Activated CD8-positive, alpha-beta memory T cell treated with anti-CD3 and anti-CD28 coated beads, Interleukin-2, amount 50 U/mL, for 4 hours (primary cell): ENCODE data around the gene USP17L11.
"Not testable (repeated sequence)": the region's sequence is repeated elsewhere in the genome, so short reads cannot be mapped to it uniquely, and the experiment has no call there.

ENCODE experiments used
- DNase-seq: peaks from one replicate; pipeline ENCODE4 v3.0.0-alpha.2; 2020

Gene USP17L11

GRCh38 chr4:9215105-9215504 lies at the start of gene USP17L11:
USP17L11 (plus strand) TSS chr4:9215405; CDS start chr4:9215405, 0 bp downstream.
- not testable (repeated sequence) for DNase-seq

DNA sequence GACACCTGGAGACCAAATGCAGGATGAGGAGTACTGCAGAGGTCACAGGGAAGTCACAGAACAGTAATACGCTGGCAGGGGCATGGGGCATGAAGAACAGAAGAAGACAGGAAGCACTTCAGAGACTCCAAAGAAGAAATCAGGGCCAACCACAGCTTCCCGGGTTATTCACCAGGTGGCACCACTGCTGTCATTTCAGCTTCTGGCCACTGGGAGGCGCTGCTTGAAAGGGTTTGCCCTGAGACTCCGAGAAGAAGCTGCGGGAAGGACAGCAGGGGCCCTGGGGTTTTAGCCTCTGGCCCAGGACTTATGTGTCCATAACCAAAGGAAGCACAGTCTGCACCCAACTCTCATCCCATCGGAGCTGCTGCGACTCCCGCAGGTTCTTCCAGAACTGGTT lies 49.2 kb upstream of the USP17L11 start:
- DNase-seq: not testable (repeated sequence)

- DNase-seq: not testable (repeated sequence)
Observed at GRCh38 chr4:9169791-9170459, 45.3 kb upstream of the USP17L11 start, which contains the start of gene FAM90A26. FAM90A26 (plus strand) TSS chr4:9170409; CDS start chr4:9173173, 2,764 bp downstream.

GRCh38 chr4:9210357-9210756 lies 4.8 kb upstream of the USP17L11 start, which contains the start of gene USP17L10:
USP17L10 (plus strand) TSS chr4:9210657; CDS start chr4:9210657, 0 bp downstream.
- not testable (repeated sequence) for DNase-seq

DNA sequence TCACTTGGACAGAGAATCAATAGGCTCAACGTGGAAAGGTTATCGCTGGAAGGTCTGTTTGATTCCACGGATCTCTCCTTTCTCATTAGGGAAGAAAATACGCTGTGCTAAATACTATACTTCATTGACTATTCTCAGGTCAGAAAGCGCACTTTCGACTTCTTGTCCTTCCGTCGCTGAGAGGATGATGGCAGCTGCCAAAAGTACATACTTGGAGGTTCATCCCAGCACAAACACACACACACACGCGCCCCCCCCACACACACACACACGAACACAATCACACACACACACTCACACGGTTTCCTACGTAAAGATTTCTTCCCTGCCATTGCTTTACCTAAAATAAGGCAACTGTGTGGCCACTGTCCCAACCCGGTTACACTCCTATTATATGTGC lies 504 bp upstream of the USP17L11 start:
- not testable (repeated sequence) for DNase-seq

- not testable (repeated sequence) for DNase-seq
Observed at GRCh38 chr4:9219852-9220251, 4.6 kb downstream of the USP17L11 start, which contains the start of gene USP17L12. USP17L12 (plus strand) TSS chr4:9220152; CDS start chr4:9220152, 0 bp downstream.

- not testable (repeated sequence) for DNase-seq
Observed at GRCh38 chr4:9224596-9224995, 9.4 kb downstream of the USP17L11 start, which contains the start of gene USP17L13. USP17L13 (plus strand) TSS chr4:9224896; CDS start chr4:9224896, 0 bp downstream.

DNA sequence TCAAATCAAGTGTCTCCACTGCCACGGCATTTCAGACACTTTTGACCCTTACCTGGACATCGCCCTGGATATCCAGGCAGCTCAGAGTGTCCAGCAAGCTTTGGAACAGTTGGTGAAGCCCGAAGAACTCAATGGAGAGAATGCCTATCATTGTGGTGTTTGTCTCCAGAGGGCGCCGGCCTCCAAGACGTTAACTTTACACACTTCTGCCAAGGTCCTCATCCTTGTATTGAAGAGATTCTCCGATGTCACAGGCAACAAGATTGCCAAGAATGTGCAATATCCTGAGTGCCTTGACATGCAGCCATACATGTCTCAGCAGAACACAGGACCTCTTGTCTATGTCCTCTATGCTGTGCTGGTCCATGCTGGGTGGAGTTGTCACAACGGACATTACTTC lies 15.0 kb downstream of the USP17L11 start:
- peak; percentile 4 for DNase-seq

DNA sequence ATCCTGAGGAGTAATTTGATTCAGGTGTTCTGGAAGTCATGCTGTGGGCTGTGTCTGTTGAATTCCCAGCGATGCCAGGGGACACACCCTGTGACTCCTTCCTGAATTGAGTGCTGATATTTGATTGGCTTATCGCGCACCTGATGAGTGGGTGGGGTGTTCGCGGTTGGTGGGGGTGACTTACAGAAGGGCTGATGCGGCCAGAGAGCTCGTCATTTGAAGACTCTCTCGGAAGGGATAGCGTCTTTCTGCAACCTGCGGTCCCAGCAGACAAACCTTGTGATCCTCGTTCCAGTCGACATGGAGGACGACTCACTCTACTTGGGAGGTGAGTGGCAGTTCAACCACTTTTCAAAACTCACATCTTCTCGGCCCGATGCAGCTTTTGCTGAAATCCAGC lies 18.9 kb downstream of the USP17L11 start, which contains the start of gene USP17L15:
TSS of gene USP17L15 (plus strand) at position 301 of the 400 bp plus-strand sequence. CDS start at position 301, 0 bp downstream.
- not testable (repeated sequence) for DNase-seq

- not testable (repeated sequence) for DNase-seq
Observed at GRCh38 chr4:9238461-9238860, 23.3 kb downstream of the USP17L11 start.

DNA sequence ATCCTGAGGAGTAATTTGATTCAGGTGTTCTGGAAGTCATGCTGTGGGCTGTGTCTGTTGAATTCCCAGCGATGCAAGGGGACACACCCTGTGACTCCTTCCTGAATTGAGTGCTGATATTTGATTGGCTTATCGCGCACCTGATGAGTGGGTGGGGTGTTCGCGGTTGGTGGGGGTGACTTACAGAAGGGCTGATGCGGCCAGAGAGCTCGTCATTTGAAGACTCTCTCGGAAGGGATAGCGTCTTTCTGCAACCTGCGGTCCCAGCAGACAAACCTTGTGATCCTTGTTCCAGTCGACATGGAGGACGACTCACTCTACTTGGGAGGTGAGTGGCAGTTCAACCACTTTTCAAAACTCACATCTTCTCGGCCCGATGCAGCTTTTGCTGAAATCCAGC lies 28.4 kb downstream of the USP17L11 start, which contains the start of gene USP17L17:
TSS of gene USP17L17 (plus strand) at position 301 of the 400 bp plus-strand sequence. CDS start at position 301, 0 bp downstream.
- DNase-seq: not testable (repeated sequence)

GRCh38 chr4:9247953-9248680 lies 32.9 kb downstream of the USP17L11 start, which contains the start of gene USP17L18:
USP17L18 (plus strand) TSS chr4:9248630; CDS start chr4:9248630, 0 bp downstream.
- peak; percentile 18 for DNase-seq

DNA sequence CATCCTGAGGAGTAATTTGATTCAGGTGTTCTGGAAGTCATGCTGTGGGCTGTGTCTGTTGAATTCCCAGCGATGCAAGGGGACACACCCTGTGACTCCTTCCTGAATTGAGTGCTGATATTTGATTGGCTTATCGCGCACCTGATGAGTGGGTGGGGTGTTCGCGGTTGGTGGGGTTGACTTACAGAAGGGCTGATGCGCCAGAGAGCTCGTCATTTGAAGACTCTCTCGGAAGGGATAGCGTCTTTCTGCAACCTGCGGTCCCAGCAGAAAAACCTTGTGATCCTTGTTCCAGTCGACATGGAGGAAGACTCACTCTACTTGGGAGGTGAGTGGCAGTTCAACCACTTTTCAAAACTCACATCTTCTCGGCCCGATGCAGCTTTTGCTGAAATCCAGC lies 37.9 kb downstream of the USP17L11 start, which contains the start of gene USP17L19:
TSS of gene USP17L19 (plus strand) at position 301 of the 400 bp plus-strand sequence. CDS start at position 301, 0 bp downstream.
- not testable (repeated sequence) for DNase-seq

GRCh38 chr4:9257824-9258223 lies 42.6 kb downstream of the USP17L11 start, which contains the start of gene USP17L20:
USP17L20 (plus strand) TSS chr4:9258124; CDS start chr4:9258124, 0 bp downstream.
- DNase-seq: not testable (repeated sequence)

DNA sequence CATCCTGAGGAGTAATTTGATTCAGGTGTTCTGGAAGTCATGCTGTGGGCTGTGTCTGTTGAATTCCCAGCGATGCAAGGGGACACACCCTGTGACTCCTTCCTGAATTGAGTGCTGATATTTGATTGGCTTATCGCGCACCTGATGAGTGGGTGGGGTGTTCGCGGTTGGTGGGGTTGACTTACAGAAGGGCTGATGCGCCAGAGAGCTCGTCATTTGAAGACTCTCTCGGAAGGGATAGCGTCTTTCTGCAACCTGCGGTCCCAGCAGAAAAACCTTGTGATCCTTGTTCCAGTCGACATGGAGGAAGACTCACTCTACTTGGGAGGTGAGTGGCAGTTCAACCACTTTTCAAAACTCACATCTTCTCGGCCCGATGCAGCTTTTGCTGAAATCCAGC lies 47.4 kb downstream of the USP17L11 start, which contains the start of gene USP17L21:
TSS of gene USP17L21 (plus strand) at position 301 of the 400 bp plus-strand sequence. CDS start at position 301, 0 bp downstream.
- DNase-seq: not testable (repeated sequence)
